HepG2 (cell line): ENCODE data around the gene PEX11G. TPM values are rescaled to one million over a fixed set of nuclear protein-coding genes. Genes with fewer than 3 reads are reported as not detected.

Experiments used
- FOSL1 ChIP-seq: sonication (generic); formaldehyde crosslinking; IDR thresholded peaks from 2 replicates; pipeline ENCODE4 v1.9.0; 2021; ENCODE audit warnings: missing genetic modification reagents, borderline replicate concordance
- FOXK2 ChIP-seq: fragments of 450-650 bp; IDR thresholded peaks from 2 replicates; pipeline ENCODE4 v1.6.1; 2016
- JUNB ChIP-seq: sonication (generic); formaldehyde crosslinking; IDR thresholded peaks from 2 replicates; pipeline ENCODE4 v1.8.0; 2022; ENCODE audit warnings: missing genetic modification reagents, mild to moderate bottlenecking, borderline replicate concordance
- KLF12 ChIP-seq: sonication (generic); formaldehyde crosslinking; IDR thresholded peaks from 2 replicates; pipeline ENCODE4 v1.4.0; 2020; ENCODE audit warnings: missing genetic modification reagents, borderline replicate concordance
- KLF6 ChIP-seq: IDR thresholded peaks from 2 replicates; pipeline ENCODE4 v1.8.0; 2016; ENCODE audit warnings: missing biosample characterization, missing genetic modification reagents
- MEIS2 ChIP-seq: sonication (generic); formaldehyde crosslinking; IDR thresholded peaks from 2 replicates; pipeline ENCODE4 v1.9.0; 2021; ENCODE audit warnings: mild to moderate bottlenecking, missing genetic modification reagents
- NCOA5 ChIP-seq: sonication (generic); formaldehyde crosslinking; IDR thresholded peaks from 2 replicates; pipeline ENCODE4 v1.4.0; 2020; ENCODE audit warnings: missing genetic modification reagents
- NFIC ChIP-seq: IDR thresholded peaks from 2 replicates; pipeline ENCODE4 v1.6.1; 2012; ENCODE audit warnings: mild to moderate bottlenecking, low read length, inconsistent platforms
- POLR2G ChIP-seq: fragments of 200-400 bp; formaldehyde crosslinking; IDR thresholded peaks from 2 replicates; pipeline ENCODE4 v1.6.1; 2018; ENCODE audit warnings: mild to moderate bottlenecking, low read depth, low read length, moderate library complexity
- ZC3H13 ChIP-seq: sonication (generic); formaldehyde crosslinking; IDR thresholded peaks from 2 replicates; pipeline ENCODE4 v1.8.1; 2023; ENCODE audit warnings: mild to moderate bottlenecking, missing genetic modification reagents, moderate library complexity
- ZEB1 ChIP-seq: IDR thresholded peaks from 2 replicates; pipeline ENCODE4 v1.6.1; 2012; ENCODE audit warnings: mild to moderate bottlenecking, low read depth, inconsistent platforms; ENCODE audit not compliant: insufficient replicate concordance
- ZNF335 ChIP-seq: sonication (generic); formaldehyde crosslinking; IDR thresholded peaks from 2 replicates; pipeline ENCODE4 v1.4.0; 2020; ENCODE audit warnings: missing genetic modification reagents
- ZNF34 ChIP-seq: sonication (generic); formaldehyde crosslinking; IDR thresholded peaks from 2 replicates; pipeline ENCODE4 v1.4.0; 2020; ENCODE audit warnings: mild to moderate bottlenecking, missing genetic modification reagents, borderline replicate concordance
- ZNF367 ChIP-seq: sonication (generic); formaldehyde crosslinking; IDR thresholded peaks from 2 replicates; pipeline ENCODE4 v1.4.0; 2020; ENCODE audit warnings: missing genetic modification reagents, borderline replicate concordance
- ZNF614 ChIP-seq: IDR thresholded peaks from 2 replicates; pipeline ENCODE4 v1.6.1; 2018; ENCODE audit warnings: missing biosample characterization, missing genetic modification reagents, inconsistent platforms, borderline replicate concordance
- polyA plus RNA-seq, 8 experiments: library from polyadenylated mRNA; depleted of rRNA in 3 of 8; stranded (reverse) in 7 of 8; unstranded in 1 of 8; fragments of >200 nt; fragmentation: Illumina TruSeq in 4 of 8; extraction: Trizol in 4 of 8; gene quantifications; 2 replicates each; pipeline versions ENCODE4 v1.2.1 to v1.2.3, GENCODE V29; 2011 to 2016; ENCODE audit warnings: low read depth in 4 of 8, missing spikeins in 1 of 8, mixed read lengths in 1 of 8; ENCODE audit not compliant: insufficient read depth in 1 of 8
- total RNA-seq, 5 experiments: library from RNA; depleted of rRNA; stranded (reverse); fragments of >200 nt; fragmentation: Illumina TruSeq; extraction: Trizol; gene quantifications; 2 replicates each; pipeline ENCODE4 v1.2.3, GENCODE V29; 2016; ENCODE audit warnings: low read depth in 1 of 5
- TF ChIP-seq, protein P1 (sequence below): sonication (generic); formaldehyde crosslinking; IDR thresholded peaks from 2 replicates; pipeline ENCODE4 v1.5.1; 2020; ENCODE audit warnings: mild to moderate bottlenecking, missing genetic modification reagents, borderline replicate concordance
- TF ChIP-seq, protein P2 (sequence below): sonication (generic); formaldehyde crosslinking; IDR thresholded peaks from 2 replicates; pipeline ENCODE4 v1.4.0; 2020; ENCODE audit warnings: missing genetic modification reagents
- TF ChIP-seq, protein P3 (sequence below): sonication (generic); formaldehyde crosslinking; IDR thresholded peaks from 2 replicates; pipeline ENCODE4 v1.9.0; 2022; ENCODE audit warnings: low read depth, missing genetic modification reagents
- TF ChIP-seq, protein P4 (sequence below): sonication (generic); formaldehyde crosslinking; IDR thresholded peaks from 2 replicates; pipeline ENCODE4 v1.5.1; 2020; ENCODE audit warnings: mild to moderate bottlenecking, missing genetic modification reagents, borderline replicate concordance

Gene PEX11G
- total and polyA plus RNA-seq, 2 of the 13 experiments (the other 11 are each of a cell fraction or from before 2014, with no cell fraction given): not detected

DNA sequence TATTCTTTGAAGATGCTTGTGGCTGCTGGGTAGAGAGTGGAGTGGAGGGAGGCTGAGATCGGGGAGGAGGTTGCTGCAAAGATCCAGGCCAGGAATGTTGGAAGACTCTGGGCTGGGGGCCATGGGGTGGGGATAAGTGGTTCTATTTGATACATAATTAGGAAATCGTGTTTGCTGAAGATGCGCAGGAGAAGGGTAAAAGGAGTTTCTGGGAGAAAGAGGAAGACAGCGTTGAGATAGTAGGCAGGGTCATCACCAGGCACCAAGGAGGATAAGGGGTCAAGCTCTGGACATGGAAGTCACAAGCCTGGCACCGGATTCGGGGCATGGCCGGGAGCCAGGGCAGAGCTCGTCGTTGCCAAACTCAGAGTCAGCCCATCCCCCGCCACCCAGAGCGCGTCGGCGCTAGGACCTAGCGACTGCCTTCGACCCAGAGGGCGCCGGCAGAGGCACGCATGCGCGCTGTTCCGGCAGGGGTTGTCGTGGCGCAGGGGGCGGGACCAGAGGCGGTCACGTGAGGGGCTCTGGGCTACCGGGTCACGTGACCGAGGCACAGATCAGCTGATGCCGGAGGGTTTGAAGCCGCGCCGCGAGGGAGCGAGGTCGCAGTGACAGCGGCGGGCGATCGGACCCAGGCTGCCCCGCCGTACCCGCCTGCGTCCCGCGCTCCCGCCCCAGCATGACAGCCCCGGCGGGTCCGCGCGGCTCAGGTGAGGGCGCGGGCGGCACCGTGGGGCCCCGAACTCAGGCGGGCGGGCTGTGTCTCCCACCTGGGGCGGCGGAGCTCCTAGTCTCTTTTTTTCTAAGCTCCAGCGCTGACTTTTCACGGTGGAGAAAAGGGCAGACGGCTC lies 33.5 kb upstream of the PEX11G start, which contains the start of gene MCOLN1 (continued):
- TF ChIP-seq, protein P1, sequence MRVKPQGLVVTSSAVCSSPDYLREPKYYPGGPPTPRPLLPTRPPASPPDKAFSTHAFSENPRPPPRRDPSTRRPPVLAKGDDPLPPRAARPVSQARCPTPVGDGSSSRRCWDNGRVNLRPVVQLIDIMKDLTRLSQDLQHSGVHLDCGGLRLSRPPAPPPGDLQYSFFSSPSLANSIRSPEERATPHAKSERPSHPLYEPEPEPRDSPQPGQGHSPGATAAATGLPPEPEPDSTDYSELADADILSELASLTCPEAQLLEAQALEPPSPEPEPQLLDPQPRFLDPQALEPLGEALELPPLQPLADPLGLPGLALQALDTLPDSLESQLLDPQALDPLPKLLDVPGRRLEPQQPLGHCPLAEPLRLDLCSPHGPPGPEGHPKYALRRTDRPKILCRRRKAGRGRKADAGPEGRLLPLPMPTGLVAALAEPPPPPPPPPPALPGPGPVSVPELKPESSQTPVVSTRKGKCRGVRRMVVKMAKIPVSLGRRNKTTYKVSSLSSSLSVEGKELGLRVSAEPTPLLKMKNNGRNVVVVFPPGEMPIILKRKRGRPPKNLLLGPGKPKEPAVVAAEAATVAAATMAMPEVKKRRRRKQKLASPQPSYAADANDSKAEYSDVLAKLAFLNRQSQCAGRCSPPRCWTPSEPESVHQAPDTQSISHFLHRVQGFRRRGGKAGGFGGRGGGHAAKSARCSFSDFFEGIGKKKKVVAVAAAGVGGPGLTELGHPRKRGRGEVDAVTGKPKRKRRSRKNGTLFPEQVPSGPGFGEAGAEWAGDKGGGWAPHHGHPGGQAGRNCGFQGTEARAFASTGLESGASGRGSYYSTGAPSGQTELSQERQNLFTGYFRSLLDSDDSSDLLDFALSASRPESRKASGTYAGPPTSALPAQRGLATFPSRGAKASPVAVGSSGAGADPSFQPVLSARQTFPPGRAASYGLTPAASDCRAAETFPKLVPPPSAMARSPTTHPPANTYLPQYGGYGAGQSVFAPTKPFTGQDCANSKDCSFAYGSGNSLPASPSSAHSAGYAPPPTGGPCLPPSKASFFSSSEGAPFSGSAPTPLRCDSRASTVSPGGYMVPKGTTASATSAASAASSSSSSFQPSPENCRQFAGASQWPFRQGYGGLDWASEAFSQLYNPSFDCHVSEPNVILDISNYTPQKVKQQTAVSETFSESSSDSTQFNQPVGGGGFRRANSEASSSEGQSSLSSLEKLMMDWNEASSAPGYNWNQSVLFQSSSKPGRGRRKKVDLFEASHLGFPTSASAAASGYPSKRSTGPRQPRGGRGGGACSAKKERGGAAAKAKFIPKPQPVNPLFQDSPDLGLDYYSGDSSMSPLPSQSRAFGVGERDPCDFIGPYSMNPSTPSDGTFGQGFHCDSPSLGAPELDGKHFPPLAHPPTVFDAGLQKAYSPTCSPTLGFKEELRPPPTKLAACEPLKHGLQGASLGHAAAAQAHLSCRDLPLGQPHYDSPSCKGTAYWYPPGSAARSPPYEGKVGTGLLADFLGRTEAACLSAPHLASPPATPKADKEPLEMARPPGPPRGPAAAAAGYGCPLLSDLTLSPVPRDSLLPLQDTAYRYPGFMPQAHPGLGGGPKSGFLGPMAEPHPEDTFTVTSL (CRISPR knock-in tag): no peak
- TF ChIP-seq ZEB1: no peak
- 0 out of 2 replicates have a peak, but pooled peaks have one; percentile 68 for TF ChIP-seq ZNF34
- TF ChIP-seq, protein P2, sequence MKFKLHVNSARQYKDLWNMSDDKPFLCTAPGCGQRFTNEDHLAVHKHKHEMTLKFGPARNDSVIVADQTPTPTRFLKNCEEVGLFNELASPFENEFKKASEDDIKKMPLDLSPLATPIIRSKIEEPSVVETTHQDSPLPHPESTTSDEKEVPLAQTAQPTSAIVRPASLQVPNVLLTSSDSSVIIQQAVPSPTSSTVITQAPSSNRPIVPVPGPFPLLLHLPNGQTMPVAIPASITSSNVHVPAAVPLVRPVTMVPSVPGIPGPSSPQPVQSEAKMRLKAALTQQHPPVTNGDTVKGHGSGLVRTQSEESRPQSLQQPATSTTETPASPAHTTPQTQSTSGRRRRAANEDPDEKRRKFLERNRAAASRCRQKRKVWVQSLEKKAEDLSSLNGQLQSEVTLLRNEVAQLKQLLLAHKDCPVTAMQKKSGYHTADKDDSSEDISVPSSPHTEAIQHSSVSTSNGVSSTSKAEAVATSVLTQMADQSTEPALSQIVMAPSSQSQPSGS (CRISPR knock-in tag): peak; percentile 77; the same call in 1 of the 2 replicates
- no peak for TF ChIP-seq NCOA5 (CRISPR knock-in tag)
- TF ChIP-seq FOXK2: peak; percentile 35; the same call in 1 of the 2 replicates
- peak; percentile 89 for TF ChIP-seq KLF6 (CRISPR knock-in tag)
- peak; percentile 64 for TF ChIP-seq NFIC
- no peak for TF ChIP-seq FOSL1 (CRISPR knock-in tag)
- TF ChIP-seq ZNF335 (CRISPR knock-in tag): peak; percentile 77; the same call in 1 of the 2 replicates
- TF ChIP-seq KLF12 (CRISPR knock-in tag): no peak
- no peak for TF ChIP-seq ZNF367
- TF ChIP-seq ZC3H13 (CRISPR knock-in tag): peak; percentile 96
- TF ChIP-seq MEIS2 (CRISPR knock-in tag): peak; percentile 65; the same call in 1 of the 2 replicates
- TF ChIP-seq ZNF614 (CRISPR knock-in tag): peak; percentile 79; the same call in 1 of the 2 replicates
- TF ChIP-seq, protein P3, sequence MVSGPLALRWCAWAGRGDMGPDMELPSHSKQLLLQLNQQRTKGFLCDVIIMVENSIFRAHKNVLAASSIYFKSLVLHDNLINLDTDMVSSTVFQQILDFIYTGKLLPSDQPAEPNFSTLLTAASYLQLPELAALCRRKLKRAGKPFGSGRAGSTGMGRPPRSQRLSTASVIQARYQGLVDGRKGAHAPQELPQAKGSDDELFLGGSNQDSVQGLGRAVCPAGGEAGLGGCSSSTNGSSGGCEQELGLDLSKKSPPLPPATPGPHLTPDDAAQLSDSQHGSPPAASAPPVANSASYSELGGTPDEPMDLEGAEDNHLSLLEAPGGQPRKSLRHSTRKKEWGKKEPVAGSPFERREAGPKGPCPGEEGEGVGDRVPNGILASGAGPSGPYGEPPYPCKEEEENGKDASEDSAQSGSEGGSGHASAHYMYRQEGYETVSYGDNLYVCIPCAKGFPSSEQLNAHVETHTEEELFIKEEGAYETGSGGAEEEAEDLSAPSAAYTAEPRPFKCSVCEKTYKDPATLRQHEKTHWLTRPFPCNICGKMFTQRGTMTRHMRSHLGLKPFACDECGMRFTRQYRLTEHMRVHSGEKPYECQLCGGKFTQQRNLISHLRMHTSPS (CRISPR knock-in tag): peak; percentile 79
- TF ChIP-seq, protein P4, sequence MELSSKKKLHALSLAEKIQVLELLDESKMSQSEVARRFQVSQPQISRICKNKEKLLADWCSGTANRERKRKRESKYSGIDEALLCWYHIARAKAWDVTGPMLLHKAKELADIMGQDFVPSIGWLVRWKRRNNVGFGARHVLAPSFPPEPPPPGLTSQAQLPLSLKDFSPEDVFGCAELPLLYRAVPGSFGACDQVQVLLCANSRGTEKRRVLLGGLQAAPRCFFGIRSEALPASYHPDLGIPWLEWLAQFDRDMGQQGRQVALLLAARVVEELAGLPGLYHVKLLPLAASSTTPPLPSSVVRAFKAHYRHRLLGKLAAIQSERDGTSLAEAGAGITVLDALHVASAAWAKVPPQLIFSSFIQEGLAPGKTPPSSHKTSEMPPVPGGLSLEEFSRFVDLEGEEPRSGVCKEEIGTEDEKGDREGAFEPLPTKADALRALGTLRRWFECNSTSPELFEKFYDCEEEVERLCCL (CRISPR knock-in tag): no peak; the same call in 1 of the 2 replicates
- TF ChIP-seq JUNB (CRISPR knock-in tag): no peak
- no peak for TF ChIP-seq POLR2G
